HG02852 (cell line): ENCODE results near the gene CMBL.
A peak's percentile ranks its signal among the peaks of the same experiment; 100 is the strongest.

Experiments
- ATAC-seq: cut with Tn5 transposase; IDR thresholded peaks from one replicate; pipeline ENCODE4 v1.9.1; 2021; ENCODE audit warnings: mild to moderate bottlenecking, moderate library complexity; ENCODE audit not compliant: unreplicated experiment

CMBL gene

DNA sequence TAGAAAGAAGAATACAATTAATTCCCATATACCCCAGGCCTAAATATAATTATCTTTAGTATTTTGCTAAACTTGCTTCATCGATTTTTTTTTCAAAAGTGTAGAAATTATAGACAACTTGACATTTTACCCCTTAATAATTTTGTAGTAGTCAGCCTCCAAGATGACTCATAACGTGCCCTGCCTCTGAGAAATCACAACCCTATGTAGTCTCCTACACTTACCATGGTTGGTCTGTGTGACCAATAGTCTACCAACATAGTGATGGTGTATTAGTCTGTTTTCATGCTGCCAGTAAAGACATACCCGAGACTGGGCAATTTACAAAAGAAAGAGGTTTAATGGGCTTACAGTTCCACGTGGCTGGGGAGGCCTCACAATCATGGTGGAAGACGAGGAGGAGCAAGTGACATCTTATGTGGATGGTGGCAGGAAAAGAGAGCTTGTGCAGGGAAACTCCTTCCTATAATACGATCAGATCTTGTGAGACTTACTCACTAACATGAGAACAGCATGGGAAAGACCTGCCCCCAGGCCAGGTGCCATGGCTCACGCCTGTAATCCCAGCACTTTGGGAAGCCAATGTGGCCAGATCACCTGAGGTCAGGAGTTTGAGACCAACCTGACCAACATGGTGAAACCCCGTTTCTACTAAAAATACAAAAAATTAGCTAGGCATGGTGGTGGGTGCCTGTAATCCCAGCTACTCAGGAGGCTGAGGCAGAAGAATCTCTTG, 3.3 kb upstream of the CMBL start:
- ATAC-seq, result peak; percentile 68

DNA sequence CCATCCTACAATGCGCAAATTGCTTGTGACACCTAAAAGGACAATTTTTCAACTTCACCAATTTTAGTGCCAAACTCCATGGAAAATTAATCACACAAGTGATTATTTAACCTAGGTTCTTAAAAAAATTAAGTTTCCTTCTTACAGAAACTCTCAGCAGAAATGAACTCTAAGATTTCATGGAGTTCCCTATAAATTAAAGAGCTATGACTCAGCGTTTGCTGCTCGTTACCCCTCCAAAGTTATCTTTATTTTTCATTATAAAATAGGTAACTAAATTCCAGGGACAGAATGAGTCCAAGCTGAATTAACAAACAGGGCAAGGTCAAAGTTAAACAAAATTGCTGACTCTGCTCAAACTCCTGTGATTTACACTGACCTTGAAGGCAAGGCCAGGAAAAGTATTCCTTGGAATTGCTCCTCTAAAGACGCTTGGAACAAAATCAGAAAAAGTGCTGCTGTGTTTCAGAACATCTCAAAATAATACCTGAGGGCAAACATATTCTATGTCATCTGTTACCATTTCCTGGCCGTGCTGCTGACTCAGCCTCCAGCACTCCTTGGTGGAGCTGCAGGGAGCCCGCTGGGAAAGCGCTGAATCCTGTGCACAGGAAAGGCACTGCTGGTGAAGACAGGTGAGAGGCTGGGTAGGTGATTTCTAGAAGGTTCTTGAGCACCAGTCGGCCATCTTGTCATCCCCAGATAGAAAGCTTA, 2.5 kb upstream of the CMBL start:
- ATAC-seq, result no peak

DNA sequence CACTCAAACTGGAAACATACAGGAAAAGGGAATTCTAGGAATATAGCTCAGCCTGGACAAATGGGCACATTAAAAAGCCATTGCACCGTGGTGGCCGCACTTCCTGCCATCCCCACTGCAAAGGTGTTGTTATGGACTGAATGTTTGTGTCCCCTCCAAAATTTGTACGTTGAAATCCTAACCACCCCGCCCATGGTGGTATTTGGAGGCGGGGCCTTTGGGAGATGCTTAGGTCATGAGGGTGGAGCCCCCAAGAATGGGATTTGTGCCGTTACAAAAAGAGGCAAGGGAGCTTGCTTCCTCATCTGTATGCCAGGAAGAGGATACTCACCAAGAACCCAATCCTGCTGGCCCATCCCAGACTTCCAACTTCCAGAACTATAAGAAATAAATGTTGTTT, 1.1 kb upstream of the CMBL start:
- ATAC-seq, result no peak

DNA sequence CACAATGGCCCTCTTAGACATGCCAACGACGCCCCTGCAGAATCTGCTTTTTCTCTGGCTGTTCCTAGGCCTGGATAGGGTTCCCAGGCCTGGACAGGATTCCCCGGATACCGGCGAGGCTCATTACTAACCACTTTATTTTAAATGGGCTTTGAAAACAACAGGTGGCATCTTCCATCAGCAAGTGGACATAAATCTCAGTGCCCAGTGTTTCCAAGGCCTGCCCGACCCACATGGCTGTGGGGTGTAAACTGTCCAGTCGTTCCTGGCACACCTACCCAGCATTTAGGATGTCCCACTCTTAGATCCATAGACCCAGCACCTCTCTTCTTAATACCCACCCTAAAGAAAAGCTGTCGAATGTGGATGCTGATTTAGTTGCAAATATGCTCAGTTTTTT, 896 bp downstream of the CMBL start:
- ATAC-seq, result no peak

- ATAC-seq, result no peak
Measured at GRCh38 chr5:10306114-10306513, 1.6 kb downstream of the CMBL start.

DNA sequence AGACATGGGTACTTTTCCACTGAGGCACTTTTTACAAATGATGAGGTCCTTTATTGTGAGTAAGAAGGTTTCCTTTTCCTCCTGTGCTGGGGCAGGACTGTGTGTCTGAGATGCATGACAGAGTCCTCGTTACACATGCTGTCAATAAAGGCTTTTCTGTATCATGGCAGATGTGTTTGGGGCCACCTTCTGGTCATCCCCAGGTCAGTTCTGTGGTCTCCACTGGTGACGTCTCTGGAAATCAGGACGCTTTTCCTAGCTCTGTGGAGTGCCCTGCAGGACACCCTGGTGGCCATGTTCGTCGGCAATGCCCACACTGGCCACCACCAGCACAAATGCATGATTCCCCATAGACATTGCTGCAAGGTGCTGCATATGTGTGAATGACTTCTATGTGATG, 2.8 kb downstream of the CMBL start:
- no peak for ATAC-seq

DNA sequence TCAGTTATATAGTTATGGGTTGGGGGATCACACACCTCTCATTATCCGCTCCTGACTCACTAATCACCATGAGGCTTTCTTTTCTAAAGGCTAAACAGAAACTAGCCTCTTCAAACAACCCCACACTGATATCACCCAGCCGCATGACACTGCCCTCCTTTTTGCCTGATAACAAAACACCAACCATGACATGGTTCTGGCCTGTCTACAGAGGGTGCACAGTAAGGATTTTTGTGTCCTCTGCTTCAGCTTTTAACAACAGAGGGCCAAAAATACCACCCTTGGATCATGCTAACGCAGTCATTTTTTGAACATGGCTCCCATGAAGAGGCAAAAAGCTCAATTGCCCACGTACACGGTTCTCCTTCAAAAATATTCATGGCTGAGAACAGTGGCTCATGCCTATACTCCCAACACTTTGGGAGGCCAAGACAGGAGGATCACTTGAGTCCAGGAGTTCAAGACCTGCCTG, 4.0 kb downstream of the CMBL start:
- no peak for ATAC-seq

DNA sequence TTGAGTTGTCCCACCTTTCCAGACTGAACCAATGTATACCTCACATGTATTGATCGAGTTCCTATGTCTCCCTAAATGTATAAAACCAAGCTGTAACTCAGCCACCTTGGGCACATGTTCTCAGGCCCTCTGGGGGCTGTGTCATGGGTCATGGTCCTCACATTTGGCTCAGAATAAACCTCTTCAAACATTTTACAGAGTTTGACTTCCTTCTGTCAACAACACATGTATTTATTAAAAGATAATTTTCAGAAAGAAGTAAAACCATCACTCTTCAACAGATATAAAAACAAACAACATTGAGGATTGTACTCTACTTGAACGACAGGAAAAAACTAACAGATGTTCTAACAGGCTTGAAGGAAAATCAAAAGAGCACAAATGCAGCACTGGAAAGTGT, 4.5 kb downstream of the CMBL start:
- no peak for ATAC-seq

GRCh38 chr5:10301842-10302610, 5.7 kb downstream of the CMBL start:
- ATAC-seq, result no peak

DNA sequence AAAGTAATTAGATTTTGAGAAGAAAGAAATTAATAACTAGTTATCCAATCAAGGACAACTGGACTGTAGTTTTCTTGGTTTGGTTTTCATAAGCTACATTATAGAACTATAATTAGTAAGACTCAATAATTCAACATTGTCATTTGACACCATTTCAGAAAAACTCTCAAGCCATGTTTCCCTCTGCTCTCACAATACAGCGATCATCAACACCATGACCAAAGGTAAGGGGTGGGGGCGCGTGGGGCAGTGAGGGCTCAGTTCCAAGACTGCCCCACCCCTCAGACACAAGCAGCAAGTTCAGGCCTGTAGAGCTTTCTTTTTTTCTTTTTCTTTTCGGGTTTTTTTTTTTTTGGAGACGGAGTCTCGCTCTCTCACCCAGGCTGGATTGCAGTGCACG, 6.4 kb downstream of the CMBL start:
- no peak for ATAC-seq

DNA sequence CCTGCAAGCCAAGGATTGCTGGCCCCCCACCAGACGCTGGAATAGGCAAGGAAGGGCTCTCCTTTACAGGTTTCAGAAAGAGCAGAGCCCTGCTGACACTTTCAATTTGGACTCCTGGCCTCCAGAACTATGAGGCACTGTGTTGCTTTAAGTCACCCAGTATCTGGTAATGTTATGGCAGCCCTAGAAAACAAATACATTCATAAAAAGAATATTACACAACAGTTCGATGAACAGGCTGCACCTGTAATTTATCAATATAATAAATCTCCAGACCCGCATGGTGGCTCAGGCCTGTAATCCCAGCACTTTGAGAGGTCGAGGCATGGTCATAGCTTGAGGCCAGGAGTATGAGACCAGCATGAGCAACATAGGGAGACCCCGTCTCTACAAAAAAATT, 7.5 kb downstream of the CMBL start:
- ATAC-seq, result no peak

DNA sequence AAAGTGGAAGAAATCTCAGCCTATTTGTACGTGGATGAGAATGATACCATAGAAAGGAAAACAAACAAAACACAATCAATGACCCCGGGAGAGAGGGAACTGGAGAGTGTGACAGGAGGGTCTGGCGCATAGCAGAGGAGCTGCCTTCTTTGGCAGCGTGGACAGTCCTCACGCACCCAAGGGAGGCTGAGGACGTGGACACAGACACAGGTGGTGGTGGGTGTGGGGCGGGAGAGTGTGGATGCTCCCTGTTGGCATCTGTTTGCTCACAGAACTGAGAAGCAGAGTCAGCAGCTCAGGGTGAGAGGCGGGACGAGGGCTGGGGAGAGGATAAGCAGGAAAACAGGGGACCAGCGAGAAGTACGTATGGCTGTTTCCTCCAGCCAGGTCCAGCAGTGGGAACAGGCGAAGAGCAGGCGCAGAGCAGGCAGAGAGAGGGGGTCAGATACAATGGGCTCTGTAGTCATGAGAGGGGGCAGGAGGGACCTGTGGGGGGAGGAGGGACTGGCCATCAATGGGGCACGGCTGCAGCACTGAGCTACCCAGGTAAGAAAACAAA, 10.0 kb downstream of the CMBL start:
- ATAC-seq, result no peak

DNA sequence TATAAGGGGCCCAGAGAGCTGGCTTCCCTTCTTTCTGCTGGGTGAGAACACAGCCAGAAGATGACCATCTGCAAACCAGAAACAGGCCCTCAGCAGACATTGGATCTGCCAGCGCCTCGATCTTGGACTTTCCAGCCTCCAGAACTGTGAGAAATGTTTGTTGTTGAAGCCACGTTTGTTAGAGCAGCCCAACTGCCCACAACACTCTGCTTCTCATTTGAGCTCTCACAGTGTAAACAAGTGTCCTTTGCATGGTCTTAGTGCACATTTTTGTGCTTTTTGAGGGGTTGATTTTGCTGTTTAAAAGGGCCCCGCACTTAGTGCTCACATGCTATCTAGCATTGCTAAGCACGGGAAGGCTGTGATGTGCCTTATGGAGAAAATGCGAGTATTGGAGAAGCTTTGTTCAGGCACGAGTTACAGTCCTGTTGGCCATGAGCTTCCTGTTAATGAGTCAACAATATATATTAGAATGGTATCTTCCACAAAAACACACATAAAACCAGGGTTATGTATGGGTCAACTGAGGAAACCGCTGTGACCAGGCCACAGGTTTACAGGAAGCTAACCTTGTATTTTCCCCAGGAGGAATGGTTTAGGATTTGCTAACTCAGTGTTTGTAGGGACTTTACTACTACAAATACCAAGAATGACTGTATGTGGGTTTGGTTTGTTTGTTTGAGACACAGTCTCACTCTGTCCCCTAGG, 11.9 kb downstream of the CMBL start:
- no peak for ATAC-seq

GRCh38 chr5:10293907-10294662, 13.6 kb downstream of the CMBL start:
- no peak for ATAC-seq

- ATAC-seq, result no peak
Measured at GRCh38 chr5:10291692-10292339, 15.9 kb downstream of the CMBL start.

- no peak for ATAC-seq
Measured at GRCh38 chr5:10290438-10290837, 17.3 kb downstream of the CMBL start.

DNA sequence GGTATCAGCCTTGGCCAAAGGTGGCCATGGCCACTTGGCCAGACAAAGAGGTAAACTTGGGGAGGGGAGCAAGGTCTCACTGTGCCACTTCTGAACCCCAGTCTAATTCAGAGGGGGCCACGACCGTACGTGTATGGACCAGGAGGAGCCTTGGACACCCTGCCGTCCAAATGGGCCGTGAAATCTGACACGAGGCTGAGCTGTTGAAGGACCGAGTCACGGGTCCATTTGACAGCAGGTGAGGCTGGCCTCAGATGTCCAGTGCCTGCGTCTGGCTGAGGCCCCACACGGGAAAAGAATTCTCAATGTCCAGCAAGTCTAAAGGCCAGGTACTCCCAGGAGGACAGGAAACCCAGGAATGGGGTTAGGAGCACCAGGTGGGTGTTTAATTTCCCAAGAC, 17.7 kb downstream of the CMBL start:
- ATAC-seq, result no peak

DNA sequence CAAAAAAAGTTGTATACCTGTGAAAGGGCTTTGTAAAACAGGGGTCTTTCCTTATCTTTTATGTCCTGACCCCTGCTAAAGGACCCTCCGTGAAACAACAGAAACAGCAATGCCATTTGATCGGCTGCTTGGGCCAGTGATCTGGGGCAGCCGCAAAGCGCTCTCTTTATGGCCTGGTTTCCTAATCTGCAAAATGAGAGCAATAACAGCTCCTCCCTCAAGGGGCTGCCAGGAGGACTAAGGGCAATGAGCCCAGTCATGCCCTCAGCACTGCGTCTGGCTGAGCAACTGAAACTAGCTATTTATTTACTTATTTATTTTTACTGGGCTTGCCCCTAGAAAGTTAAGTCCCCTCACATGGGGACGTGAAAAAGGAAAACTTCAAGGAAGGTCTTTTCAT, 18.3 kb downstream of the CMBL start:
- ATAC-seq, result no peak

DNA sequence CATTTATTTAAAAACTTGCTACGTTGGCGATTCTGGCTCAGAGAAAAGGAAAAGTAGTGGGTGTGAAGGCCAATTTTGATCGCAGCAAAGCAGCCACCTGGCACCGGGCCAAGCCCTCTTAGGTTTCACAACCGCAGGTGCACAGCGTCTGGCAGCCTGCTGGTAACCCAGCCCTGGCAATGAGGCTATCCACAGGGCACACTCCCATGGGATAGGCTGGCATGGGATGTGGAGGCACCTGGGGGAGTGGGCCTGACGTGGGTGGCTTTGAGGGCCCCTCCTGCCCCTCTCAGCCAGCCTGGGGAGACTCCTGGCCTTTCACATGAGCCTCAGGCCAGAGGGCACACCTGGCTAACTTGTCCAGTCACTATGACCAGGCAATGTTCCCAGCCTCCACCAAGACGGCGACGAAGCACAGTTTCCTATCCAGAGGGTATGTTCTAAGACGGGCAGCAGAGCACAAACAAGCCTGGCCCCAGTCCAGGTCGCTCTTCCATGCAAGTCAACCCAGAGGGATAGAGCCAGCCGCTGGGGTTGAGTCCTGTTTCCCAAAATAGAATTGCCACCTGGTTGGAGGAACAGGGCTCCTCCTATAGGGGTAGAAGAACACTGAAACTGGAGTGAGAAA, 19.0 kb downstream of the CMBL start:
- ATAC-seq, result peak; percentile 32
